GM12878 (cell line): Measurements from ENCODE around the gene KBTBD4. TPM values are rescaled to one million over a fixed set of nuclear protein-coding genes. Genes with fewer than 3 reads are reported as not detected.

Experiments
- ATF3 ChIP-seq: IDR thresholded peaks from 2 replicates; pipeline ENCODE4 v1.6.1; 2011; ENCODE audit warnings: low read depth, mild to moderate bottlenecking, low read length, moderate library complexity, borderline replicate concordance; ENCODE audit errors: extremely low read depth
- CREM ChIP-seq: IDR thresholded peaks from 2 replicates; pipeline ENCODE4 v1.6.1; 2014; ENCODE audit warnings: antibody characterized with exemption, low read depth
- EP300 ChIP-seq, 2 experiments: fragments of 150-350 bp in 1 of 2; IDR thresholded peaks; 2 replicates each; pipeline ENCODE4 v1.6.1; 2011 to 2012; ENCODE audit warnings: low read depth in 2 of 2, low read length in 2 of 2, borderline replicate concordance in 1 of 2, improper control_type of control experiment in 1 of 2, inconsistent platforms in 1 of 2; ENCODE audit not compliant: control insufficient read depth in 1 of 2
- FOXM1 ChIP-seq: IDR thresholded peaks from 2 replicates; pipeline ENCODE4 v1.6.1; 2012; ENCODE audit warnings: low read depth, mild to moderate bottlenecking, inconsistent platforms, low read length, moderate library complexity
- MEF2A ChIP-seq: IDR thresholded peaks from 2 replicates; pipeline ENCODE4 v1.6.1; 2011; ENCODE audit warnings: low read depth, mild to moderate bottlenecking, low read length, moderate library complexity; ENCODE audit not compliant: insufficient read depth
- MYB ChIP-seq: fragments of 150-350 bp; IDR thresholded peaks from 2 replicates; pipeline ENCODE4 v1.6.1; 2014; ENCODE audit warnings: mild to moderate bottlenecking, low read depth, low read length, borderline replicate concordance
- NFXL1 ChIP-seq: fragments of 450-650 bp; IDR thresholded peaks from 2 replicates; pipeline ENCODE4 v1.6.1; 2017; ENCODE audit warnings: antibody characterized with exemption, mild to moderate bottlenecking, borderline replicate concordance
- RFX5 ChIP-seq: IDR thresholded peaks from 2 replicates; pipeline ENCODE4 v1.6.1; 2011; ENCODE audit warnings: low read depth, low read length, improper control_type of control experiment
- STAT3 ChIP-seq: IDR thresholded peaks from 2 replicates; pipeline ENCODE4 v1.6.1; 2011; ENCODE audit warnings: low read depth, low read length, improper control_type of control experiment
- TCF3 ChIP-seq: IDR thresholded peaks from 2 replicates; pipeline ENCODE4 v1.6.1; 2012; ENCODE audit warnings: low read depth, mild to moderate bottlenecking, low read length, borderline replicate concordance; ENCODE audit not compliant: insufficient read depth
- TCF7 ChIP-seq: IDR thresholded peaks from 2 replicates; pipeline ENCODE4 v1.6.1; 2014; ENCODE audit warnings: antibody characterized with exemption, borderline replicate concordance
- USF2 ChIP-seq: IDR thresholded peaks from 2 replicates; pipeline ENCODE4 v1.6.1; 2011; ENCODE audit warnings: low read depth, low read length, improper control_type of control experiment, borderline replicate concordance
- WRNIP1 ChIP-seq: IDR thresholded peaks from 2 replicates; pipeline ENCODE4 v1.6.1; 2011; ENCODE audit warnings: low read depth, low read length, improper control_type of control experiment, borderline replicate concordance
- ZNF274 ChIP-seq: IDR thresholded peaks from one replicate; pipeline ENCODE4 v1.8.0; 2011; ENCODE audit not compliant: insufficient read length, insufficient read depth
- polyA plus RNA-seq, 11 experiments: library from polyadenylated mRNA; depleted of rRNA in 4 of 11; unstranded in 6 of 11; stranded (reverse) in 5 of 11; fragments of >200 nt; fragmentation: Nextera tagmentation in 4 of 11; fragmentation: Illumina TruSeq in 1 of 11; extraction: Ambion mirVana in 4 of 11; extraction: Trizol in 1 of 11; gene quantifications; 1 replicate in 1 of 11; 2 replicates in 10 of 11; pipeline versions ENCODE4 v1.2.1 to v1.2.3, GENCODE V29; 2011 to 2016; ENCODE audit warnings: inconsistent platforms in 2 of 11, missing spikeins in 2 of 11, low read depth in 1 of 11
- total RNA-seq, 4 experiments: library from RNA; depleted of rRNA in 3 of 4; stranded (reverse); fragments of >200 nt in 3 of 4; fragmentation: Illumina TruSeq in 1 of 4; extraction: Trizol in 1 of 4; gene quantifications; 2 replicates each; pipeline versions ENCODE4 v1.2.1 to v1.2.3, GENCODE V29; 2013 to 2021
- TF ChIP-seq, protein P1 (sequence below): fragments of 450-650 bp; IDR thresholded peaks from 2 replicates; pipeline ENCODE4 v1.6.1; 2018; ENCODE audit warnings: borderline replicate concordance, mild to moderate bottlenecking; ENCODE audit not compliant: partially characterized antibody
- TF ChIP-seq, protein P2 (sequence below): fragments of 450-650 bp; conservative IDR thresholded peaks from 2 replicates; pipeline ENCODE4 v1.6.1; 2017; ENCODE audit warnings: mild to moderate bottlenecking, moderate library complexity
- TF ChIP-seq, protein P3 (sequence below): fragments of 450-650 bp; IDR thresholded peaks from 2 replicates; pipeline ENCODE4 v1.6.1; 2017; ENCODE audit warnings: mild to moderate bottlenecking
- TF ChIP-seq, protein P4 (sequence below): fragments of 150-350 bp; IDR thresholded peaks from 2 replicates; pipeline ENCODE4 v1.6.1; 2014; ENCODE audit warnings: mild to moderate bottlenecking, low read depth, low read length

The KBTBD4 gene
- total and polyA plus RNA-seq, 10 of the 15 experiments (the other 5 are each of a cell fraction or from before 2014, with no cell fraction given), result 18.4 to 46.4 (median 25.7) TPM

DNA sequence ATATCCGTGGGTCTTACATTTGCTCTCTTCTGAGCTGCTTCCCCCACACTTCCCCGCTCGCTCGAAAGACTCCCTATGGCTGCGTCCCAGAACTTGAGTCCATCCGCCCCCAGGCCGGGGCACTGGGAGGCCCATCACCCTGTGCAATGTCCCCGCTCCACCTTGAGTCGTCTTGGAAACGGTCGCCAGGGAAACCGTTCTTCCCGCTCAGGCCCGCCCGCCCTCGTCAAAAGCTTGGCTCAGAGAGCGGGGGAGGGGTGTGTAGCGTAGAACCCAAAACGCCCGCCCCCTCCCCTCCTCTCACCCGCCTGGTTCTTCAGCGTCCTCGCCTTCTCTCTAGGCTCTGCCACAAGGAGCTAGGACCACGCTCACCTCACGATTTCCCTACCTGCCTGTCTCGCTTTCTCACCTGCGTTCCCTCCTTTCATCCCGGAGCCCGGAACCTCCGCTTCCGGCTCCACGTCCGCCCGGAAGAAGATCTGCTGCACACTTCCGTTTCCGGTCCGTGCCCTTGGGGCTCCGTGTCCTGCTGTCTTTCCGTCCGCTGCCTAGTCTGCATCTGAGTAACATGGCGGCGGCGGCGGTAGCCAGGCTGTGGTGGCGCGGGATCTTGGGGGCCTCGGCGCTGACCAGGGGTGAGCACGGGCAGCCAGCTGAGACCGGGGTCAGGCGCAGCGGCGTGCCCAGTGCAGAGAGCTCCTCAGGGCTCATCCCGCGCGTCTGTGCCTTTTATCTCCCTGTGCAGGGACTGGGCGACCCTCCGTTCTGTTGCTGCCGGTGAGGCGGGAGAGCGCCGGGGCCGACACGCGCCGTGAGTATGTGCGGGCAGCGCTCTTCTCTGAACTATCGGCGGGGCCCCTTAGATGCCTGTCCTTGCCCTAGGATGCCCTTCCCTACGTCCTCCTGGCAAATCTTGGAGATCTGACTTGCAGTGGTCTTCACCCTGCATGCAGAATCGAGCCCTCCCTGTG is at the start of gene KBTBD4, which contains the start of gene NDUFS3 (continued):
- TF ChIP-seq TCF3, result peak; percentile 62; the same call in 1 of the 2 replicates
- TF ChIP-seq, protein P1, sequence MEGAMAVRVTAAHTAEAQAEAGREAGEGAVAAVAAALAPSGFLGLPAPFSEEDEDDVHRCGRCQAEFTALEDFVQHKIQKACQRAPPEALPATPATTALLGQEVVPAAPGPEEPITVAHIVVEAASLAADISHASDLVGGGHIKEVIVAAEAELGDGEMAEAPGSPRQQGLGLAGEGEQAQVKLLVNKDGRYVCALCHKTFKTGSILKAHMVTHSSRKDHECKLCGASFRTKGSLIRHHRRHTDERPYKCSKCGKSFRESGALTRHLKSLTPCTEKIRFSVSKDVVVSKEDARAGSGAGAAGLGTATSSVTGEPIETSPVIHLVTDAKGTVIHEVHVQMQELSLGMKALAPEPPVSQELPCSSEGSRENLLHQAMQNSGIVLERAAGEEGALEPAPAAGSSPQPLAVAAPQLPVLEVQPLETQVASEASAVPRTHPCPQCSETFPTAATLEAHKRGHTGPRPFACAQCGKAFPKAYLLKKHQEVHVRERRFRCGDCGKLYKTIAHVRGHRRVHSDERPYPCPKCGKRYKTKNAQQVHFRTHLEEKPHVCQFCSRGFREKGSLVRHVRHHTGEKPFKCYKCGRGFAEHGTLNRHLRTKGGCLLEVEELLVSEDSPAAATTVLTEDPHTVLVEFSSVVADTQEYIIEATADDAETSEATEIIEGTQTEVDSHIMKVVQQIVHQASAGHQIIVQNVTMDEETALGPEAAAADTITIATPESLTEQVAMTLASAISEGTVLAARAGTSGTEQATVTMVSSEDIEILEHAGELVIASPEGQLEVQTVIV, result peak; percentile 81
- TF ChIP-seq TCF7, result peak; percentile 77
- TF ChIP-seq STAT3, result no peak
- TF ChIP-seq MYB, result no peak
- peak in 1 of 2 experiments; percentile 53; a peak in 1 of 4 replicates for TF ChIP-seq EP300 (IDR thresholded peaks at IDR 0.05; ENCODE audit: borderline replicate concordance in 1 of 2, control insufficient read depth in 1 of 2, low read depth in 2 of 2, low read length in 2 of 2)
- no peak for TF ChIP-seq ZNF274
- TF ChIP-seq RFX5, result no peak
- TF ChIP-seq, protein P2, sequence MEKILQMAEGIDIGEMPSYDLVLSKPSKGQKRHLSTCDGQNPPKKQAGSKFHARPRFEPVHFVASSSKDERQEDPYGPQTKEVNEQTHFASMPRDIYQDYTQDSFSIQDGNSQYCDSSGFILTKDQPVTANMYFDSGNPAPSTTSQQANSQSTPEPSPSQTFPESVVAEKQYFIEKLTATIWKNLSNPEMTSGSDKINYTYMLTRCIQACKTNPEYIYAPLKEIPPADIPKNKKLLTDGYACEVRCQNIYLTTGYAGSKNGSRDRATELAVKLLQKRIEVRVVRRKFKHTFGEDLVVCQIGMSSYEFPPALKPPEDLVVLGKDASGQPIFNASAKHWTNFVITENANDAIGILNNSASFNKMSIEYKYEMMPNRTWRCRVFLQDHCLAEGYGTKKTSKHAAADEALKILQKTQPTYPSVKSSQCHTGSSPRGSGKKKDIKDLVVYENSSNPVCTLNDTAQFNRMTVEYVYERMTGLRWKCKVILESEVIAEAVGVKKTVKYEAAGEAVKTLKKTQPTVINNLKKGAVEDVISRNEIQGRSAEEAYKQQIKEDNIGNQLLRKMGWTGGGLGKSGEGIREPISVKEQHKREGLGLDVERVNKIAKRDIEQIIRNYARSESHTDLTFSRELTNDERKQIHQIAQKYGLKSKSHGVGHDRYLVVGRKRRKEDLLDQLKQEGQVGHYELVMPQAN, result peak; percentile 65; the same call in 1 of the 2 replicates
- no peak for TF ChIP-seq ATF3
- peak; percentile 98 for TF ChIP-seq WRNIP1
- TF ChIP-seq, protein P3, sequence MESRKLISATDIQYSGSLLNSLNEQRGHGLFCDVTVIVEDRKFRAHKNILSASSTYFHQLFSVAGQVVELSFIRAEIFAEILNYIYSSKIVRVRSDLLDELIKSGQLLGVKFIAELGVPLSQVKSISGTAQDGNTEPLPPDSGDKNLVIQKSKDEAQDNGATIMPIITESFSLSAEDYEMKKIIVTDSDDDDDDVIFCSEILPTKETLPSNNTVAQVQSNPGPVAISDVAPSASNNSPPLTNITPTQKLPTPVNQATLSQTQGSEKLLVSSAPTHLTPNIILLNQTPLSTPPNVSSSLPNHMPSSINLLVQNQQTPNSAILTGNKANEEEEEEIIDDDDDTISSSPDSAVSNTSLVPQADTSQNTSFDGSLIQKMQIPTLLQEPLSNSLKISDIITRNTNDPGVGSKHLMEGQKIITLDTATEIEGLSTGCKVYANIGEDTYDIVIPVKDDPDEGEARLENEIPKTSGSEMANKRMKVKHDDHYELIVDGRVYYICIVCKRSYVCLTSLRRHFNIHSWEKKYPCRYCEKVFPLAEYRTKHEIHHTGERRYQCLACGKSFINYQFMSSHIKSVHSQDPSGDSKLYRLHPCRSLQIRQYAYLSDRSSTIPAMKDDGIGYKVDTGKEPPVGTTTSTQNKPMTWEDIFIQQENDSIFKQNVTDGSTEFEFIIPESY, result no peak
- peak; percentile 48; the same call in 1 of the 2 replicates for TF ChIP-seq FOXM1
- TF ChIP-seq CREM, result peak; percentile 94
- no peak for TF ChIP-seq NFXL1
- TF ChIP-seq, protein P4, sequence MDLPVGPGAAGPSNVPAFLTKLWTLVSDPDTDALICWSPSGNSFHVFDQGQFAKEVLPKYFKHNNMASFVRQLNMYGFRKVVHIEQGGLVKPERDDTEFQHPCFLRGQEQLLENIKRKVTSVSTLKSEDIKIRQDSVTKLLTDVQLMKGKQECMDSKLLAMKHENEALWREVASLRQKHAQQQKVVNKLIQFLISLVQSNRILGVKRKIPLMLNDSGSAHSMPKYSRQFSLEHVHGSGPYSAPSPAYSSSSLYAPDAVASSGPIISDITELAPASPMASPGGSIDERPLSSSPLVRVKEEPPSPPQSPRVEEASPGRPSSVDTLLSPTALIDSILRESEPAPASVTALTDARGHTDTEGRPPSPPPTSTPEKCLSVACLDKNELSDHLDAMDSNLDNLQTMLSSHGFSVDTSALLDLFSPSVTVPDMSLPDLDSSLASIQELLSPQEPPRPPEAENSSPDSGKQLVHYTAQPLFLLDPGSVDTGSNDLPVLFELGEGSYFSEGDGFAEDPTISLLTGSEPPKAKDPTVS, result peak; percentile 83; the same call in 1 of the 2 replicates
- peak; percentile 81 for TF ChIP-seq MEF2A
- no peak for TF ChIP-seq USF2
